GM21529 (cell line): ENCODE results near the gene USP35.
"Not testable (repeated sequence)": the region's sequence is repeated elsewhere in the genome, so short reads cannot be mapped to it uniquely, and the experiment has no call there.

Experiments used
- ATAC-seq: cut with Tn5 transposase; IDR thresholded peaks from one replicate; pipeline ENCODE4 v1.9.1; 2021; ENCODE audit not compliant: unreplicated experiment

The USP35 gene

DNA sequence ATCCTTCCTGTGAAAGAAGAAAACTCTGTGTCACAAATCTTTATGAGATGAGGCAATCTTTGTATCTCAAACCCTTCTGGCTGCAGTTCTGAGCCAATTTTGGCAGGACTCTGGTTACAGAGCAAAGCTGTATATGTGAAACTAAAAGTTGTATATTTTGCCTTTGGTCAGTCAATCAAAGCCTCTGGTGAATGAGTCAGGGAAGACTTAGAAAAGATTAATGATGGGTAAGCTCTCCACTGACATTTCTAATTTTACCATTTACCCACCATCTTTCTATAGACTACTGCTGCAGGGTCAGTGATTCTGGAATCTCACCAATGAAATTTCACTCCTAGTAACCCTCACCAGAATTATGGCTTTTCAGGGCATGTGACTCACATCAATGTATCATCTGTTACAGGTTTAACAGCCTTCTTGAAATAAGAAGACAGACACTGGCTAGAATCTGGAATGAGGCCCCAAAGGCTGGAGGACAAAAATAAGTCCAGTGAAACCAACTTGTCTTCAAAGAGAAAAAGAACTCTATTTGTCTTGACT is 43.3 kb downstream of the USP35 start:
- ATAC-seq, result no peak

DNA sequence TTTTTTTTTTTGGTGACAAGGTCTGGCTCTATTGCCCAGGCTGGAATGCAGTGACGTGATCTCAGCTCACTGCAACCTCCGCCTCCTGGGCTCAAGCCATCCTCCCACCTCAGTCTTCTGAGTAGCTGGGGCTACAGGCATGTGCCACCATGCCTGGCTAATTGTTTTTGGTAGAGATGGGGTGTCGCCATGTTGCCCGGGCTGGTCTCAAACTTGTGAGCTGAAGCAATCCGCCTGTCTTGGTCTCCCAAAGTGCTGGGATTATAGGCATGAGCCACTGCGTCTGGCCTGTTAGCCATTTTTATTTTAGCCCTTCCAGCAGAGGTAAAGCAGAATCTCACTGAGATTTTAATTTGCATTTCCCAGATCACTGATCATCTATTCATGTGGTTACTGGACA is 44.3 kb downstream of the USP35 start:
- ATAC-seq, result not testable (repeated sequence)

DNA sequence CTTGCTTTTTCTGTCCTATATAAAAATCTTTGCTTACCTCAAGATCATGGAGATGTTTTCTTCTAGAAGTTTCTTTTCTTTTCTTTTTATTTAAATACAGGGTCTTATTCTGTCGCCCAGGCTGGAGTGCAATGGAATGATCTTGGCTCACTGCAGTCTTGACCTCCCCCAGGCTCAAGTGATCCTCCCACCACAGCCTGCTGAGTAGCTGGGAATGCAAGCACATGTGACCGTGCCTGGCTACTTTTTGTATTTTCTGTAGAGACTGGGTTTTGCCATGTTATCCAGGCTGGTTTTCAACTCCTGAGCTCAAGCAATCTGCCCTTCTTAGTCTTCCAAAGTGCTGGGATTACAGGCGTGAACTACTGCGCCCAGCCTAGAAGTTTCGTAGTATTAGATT is 45.3 kb downstream of the USP35 start:
- ATAC-seq, result no peak

DNA sequence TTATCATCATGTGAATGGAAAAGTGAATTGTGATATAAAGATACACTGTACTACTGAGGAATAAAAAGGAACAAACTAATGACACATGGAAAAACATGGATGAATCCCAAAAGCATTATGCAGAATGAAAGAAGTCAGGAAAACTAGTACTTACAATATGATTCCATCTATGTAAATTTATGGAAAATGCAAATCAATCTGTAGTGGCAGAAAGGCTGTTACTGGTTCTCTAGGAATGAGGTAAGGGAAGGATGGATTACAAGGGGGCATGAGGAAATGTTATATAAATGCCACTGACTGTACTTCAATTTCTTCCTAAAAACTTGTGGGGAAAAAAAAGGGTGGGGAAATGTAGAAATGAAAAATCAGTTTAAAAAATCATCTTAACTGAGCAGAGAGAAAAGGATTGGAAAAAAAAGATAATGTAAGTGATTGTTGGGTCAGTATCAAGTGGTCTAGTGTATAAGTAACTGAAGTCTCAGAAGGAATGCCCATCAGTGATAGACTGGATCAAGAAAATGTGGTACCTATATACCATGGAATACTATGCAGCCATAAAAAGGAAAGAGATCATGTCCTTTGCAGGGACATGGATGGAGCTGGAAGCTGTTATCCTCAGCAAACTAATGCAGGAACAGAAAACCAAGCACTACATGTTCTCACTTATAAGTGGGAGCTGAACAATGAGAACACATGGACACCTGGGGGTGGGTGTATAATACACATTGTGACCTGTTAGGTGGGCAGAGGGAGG is 48.8 kb downstream of the USP35 start:
- ATAC-seq, result no peak

DNA sequence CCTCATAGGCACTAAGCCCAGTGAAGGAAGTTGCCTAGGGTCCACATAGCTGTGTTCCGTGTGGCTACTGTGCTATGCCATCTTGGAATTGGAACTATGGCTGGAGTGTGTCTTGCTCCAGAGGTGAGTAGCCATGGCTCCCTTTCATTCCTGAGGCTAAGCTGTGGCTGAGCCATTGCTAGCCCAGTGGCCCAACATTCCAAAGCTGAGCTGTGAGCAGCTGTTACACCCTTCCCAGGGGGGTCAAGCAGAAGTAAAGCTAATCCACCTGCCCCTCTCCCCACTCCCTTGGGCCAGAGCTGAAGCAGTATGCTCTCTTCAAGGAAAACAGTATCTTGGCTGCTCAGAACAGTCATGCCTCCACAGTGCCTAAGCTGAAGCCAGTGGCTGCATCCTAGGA is 51.1 kb downstream of the USP35 start:
- ATAC-seq, result no peak

DNA sequence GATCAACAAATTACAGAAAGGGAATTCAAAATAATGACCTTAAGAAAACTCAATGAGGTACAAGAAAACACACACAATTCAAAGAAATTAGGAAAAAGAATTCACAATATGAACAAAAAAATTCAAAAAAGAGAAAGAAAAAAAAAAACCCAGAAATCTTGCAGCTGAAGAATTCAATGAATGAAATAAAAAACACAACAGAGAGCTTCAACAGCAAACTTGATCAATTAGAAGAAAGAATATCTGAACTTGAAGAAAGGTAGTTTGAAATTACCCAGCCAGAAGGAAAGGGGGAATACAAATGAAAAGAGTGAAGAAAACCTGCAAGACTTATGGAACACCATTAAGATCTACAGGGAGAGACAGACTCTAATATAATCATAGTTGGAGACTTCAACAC is 52.8 kb downstream of the USP35 start:
- ATAC-seq, result no peak

DNA sequence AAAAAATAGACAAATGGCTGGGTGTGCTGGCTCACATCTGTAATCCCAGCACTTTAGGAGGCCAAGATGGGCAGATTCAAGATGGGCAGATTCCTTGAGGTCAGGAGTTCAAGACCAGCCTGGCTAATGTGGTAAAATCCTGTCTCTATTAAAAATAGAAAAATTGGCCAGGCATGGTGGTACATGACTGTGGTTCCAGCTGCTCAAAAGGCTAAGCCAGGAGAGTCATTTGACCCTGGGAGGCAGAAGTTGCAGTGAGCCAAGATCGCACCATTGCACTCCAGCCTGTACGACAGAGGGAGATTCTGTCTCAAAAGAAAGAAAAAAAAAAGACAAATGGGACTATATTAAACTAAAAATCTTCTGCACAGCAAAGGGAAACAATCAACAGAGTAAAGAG is 55.4 kb downstream of the USP35 start:
- no peak for ATAC-seq

DNA sequence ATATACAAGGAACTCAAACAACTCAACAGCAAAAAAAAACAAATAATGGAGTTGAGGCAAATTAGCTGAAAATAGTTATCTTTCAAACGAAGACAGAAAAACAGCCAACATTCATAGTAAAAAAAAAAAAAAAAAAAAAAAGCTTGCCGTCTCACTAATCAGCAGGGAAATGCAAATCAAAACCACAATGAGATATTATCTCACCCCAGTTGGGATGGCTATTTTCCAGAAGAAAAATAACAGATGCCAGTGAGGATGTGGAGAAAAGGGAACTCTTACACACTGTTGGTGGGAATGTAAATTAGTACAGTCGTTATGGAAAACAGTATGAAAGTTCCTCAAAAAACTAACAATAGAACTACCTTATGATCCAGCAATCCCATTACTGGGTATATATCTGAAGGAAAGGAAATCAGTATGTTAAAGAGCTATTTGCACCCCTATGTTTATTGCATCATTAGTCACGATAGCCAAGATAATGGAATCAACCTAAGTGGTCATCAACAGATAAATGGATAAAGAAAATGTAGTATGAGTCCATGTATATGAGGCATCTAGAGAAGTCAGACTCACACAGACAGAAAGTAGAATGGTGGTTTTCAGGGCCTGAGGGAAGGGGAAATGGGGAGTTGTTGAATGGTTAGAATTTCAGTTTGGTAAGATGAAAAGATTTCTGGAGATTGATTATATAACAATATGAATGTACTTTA is 56.0 kb downstream of the USP35 start:
- no peak for ATAC-seq

DNA sequence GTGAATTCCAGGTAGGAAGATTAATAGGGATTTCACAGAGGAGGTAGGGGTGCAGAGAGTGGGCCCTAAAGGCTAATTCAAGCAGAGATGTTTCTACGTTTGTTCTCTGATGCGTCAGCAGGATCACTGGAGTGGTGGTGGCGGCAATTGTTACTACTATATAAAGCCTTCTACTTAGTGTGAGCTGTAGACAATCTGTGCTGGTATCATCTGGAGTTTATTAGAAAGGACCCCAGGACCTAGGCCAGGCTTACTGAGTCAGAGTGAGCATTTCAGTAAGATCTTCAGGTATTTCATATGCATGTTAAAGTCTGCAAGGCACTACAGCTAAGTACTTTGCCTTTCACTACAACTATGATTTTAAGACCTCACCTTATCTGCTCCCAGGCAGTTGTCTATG is 59.5 kb downstream of the USP35 start:
- ATAC-seq, result no peak

DNA sequence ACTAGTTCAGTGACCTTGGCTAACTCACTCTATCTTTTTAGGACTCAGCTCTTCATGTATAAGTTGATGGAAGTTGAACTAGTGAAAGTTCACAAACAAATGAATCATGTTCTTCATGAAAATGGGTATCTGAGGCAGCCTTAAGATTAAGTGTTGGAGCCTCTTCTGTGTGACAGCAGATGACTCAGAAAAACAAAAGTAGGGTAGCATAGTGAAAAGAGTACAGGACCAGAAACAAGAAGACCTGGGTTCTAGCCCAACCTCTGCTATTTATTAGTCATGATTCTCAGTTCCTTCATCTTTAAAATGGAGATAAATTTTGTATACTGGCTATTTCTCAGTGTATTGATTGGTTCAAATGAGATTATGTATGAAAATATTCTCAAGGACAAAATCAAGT is 60.2 kb downstream of the USP35 start:
- ATAC-seq, result peak; percentile 51

DNA sequence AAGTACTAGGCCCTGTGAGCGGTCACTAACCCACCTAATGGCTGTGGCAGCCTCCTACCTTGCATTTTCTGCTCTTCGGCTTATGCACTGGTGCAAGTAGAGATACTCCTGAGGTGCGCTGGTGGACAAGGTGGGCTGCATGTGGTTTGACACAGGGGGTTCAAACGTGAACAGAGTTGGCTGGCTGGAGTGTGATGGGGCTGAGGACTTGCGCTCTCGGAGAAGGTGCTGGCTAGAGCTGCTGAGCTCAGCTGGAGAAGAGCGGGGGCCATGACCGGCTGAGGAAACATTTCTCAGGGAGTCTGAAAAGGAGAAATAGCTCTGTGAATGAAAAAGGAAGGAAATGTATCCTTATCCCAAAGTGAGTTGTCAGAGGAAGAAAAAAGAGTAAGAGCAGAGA is 61.4 kb downstream of the USP35 start:
- ATAC-seq, result no peak

DNA sequence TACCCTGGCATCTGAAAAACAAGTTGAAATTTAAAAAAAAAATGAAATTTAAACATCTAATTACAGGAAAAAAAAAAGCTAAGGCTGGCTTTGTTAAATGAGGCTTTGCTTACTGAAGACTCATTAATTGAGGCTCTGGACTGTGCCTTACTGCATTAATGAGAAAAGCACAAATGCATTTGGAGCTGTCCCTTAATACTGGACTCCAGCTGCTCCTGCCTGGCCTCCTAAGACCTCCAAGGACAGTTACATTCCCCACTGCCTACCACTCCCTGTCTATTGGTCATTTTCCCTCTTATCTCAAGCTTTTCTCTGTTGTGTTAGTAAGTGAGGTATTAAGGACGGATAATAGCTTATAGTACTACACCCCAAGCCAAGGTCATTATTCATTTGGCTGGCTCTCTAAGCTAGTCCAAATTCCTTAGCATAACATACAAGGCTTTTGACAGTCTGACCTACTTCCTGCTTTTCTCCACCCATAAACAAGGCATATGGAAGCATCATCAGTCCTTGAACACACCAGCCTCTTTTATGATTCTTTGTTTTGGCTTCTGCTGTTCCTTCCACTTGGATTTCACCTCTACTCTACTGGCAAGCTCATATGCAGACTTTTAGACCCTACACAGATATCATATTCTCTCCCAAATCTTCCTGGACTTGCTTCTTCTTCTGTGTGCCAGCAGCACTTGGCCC is 62.5 kb downstream of the USP35 start:
- ATAC-seq, result no peak

DNA sequence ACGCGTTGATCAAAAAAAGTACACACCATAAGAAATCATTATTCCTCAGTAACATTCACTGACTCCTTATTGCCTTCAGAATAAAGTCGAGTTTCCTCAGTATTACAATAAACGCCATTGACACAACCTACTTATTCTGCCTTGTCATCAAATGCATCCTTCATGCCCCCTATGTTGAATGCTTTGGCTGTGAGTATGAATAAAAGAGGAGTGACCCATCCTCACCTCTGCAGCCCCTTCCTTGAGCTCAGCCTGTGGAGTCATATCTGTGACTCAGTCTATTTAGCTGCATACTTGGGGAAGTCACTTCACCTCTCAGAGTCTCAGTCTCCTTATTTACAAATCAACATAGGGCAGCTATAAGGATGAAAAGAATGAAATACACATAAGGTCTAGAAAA is 65.1 kb downstream of the USP35 start:
- no peak for ATAC-seq

DNA sequence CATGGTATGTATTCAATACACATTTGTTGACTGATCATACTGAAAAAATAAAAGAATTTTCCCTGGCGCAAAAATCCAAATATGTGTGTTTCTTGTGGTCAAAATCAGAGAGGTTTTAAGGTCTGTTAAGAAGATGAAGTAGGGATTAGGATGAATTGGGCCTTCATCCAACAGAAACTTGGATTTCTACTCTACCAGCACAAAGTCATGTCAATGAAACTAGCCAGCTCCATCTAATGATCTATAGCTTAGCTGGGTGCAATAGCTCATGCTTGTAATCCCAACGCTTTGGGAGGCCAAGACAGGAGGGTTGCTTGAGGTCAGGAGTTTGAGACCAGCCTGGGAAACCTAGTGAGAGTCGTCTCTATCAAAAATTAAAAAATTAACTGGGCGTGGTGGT is 65.5 kb downstream of the USP35 start:
- ATAC-seq, result no peak

DNA sequence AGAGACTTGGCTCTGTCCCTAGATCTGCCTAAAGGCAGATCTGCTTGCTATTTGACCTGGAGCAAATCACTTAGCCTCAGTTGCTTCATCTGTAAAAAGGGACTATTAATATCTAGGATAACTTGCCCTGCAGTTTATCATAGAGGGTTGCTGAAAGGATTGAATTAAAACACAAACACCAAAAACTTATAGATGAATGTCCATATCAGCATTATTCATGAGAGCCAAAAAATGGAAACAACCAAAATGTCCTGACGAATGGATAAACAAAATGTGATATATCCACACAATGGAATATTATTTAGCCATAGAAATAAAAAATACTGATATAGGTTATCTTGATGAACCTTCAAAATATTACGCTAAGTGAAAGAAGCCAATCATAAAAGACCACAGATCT is 67.2 kb downstream of the USP35 start:
- no peak for ATAC-seq

DNA sequence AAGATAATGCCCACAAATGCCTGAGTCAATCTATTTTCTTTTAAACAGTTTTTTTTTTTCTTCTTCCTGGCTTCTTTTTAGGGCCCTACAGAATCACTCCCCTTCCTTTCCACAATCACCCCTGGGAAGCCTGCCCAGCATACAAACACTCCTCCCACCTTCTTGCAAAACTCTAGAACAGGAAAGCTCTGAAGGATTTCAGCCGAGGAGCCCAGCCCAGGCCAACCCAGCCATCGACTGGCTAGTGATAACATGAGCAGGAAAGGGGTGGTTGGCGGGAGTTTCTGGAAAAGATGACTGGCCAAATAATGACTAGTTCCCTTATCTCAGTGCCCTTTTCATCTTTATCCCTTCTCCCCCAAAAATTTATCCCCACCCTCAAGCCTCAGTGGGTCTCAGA is 68.2 kb downstream of the USP35 start:
- no peak for ATAC-seq

DNA sequence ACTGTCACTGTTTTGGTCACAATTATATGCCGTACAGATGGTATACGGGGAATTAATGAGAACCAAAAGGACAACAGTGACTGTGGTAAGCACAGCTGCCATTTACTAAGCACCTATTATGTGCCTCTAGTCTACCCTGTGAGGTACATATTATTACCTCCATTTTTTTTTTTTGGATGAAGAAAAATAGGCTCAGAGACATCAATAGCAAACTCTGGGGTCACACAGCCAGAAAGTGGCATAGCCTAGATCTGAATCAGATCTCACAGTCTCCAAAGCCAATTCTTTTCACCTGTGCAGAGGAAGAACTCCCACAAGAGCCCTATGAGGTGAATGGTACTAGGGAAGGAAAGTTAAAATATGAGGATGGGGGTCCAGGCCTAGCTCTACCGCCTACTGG is 68.9 kb downstream of the USP35 start:
- ATAC-seq, result no peak

DNA sequence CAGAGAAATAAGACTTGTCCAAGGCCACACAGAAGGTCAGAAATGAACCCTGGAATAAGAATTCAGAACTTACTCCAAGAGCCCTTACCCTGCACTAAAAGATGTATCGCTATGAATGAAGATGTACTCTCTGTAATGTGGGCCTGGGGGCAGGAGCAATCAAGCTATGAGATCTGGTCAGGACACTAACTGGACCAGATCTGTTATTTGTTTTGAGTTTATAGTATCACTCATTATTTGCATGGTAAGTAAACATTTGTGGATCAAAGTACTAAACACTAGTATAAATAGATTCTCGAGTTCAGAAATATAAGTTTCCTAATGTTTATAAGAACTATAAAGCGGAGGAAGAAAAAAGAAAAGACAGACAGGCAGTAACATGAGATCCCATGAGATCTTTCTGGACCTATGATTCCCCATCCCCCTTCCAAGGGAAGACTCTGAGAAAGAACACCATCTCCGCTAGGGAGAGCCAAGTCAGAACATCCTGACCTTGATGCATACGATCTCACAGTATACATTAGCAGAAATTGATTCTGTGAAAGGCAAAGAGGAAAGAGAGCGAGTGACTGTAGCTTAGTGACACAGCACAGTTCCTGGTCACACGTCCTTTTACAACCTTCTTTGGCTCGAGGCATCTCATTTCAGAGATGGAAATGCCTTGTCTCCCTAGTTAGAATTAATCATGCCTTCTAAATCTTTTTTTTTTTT is 71.2 kb downstream of the USP35 start:
- no peak for ATAC-seq

DNA sequence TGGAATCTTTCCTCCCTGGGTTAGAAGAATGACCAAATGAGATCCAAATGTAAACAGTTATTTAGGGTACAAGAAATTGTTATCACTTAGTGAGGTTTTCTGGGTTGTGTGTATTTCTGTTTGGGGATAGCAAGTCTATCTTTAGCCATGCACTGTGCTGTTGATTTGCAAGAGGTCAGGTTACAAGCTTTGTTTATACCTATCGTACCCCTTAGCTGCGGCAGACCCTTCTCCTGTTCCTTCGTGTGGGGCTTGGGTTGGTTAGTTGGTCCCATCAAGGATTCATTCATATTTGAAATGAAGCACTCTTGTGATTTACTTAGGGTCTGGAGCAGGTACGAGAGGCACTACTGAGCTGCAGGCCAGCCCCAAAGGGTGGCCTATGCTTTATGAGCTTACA is 72.6 kb downstream of the USP35 start:
- ATAC-seq, result no peak

DNA sequence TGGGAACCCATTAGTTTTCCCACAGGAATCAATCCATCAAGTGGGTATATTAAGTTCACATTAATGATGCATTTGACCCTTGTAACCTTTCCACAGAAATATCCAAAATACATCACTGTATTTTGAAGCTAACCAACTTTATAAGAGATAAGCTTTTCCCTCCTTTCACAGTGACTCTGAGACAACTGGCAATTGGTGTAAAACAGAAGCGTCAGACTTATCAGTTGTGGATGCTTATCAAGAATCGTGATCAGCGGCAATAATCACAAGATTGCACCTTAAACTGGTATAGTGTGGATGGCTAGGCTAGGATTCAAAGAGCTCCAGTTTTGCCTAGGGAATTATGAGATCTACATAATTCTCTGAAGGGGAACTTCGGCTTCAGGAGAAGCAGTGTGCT is 73.1 kb downstream of the USP35 start:
- no peak for ATAC-seq

DNA sequence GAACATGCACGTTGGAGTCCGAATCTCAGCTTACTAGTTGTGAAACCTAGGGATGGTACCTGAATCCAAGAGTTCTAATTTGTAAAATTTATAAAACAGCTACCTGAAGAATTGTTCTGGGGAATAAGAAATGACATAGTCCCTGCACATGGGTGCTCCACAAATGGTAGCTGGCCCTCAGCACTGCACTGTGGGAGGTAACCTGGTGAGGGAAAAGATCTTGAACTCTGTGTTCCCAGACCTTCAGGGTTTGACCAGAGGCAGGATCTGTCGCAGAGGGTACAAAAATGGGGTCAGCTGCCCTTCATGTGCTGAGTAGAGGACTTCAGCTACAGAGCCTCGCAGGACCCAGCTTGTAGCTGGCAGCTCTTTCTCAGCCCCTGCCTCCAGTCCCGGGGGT is 73.5 kb downstream of the USP35 start:
- ATAC-seq, result no peak
